Parathyroid adenoma (tissue), 2 donors: ENCODE results near the gene PWP2.
"Not testable (repeated sequence)": the region's sequence is repeated elsewhere in the genome, so short reads cannot be mapped to it uniquely, and the experiment has no call there.

Source experiments
- H2AFZ ChIP-seq: fragments of 300-600 bp; sonication (generic); one replicate; pipeline ENCODE4 v1.7.0; 2017; ENCODE audit warnings: antibody characterized with exemption, mild to moderate bottlenecking
- H3K27ac ChIP-seq: fragments of 300-600 bp; sonication (generic); one replicate; pipeline ENCODE4 v1.7.0; 2017
- H3K27me3 ChIP-seq: fragments of 300-600 bp; sonication (generic); one replicate; pipeline ENCODE4 v1.7.0; 2017; ENCODE audit warnings: low read length; ENCODE audit not compliant: control insufficient read depth, insufficient read depth
- H3K36me3 ChIP-seq: fragments of 300-600 bp; sonication (generic); one replicate; pipeline ENCODE4 v1.7.0; 2017; ENCODE audit warnings: low read length; ENCODE audit not compliant: control insufficient read depth, insufficient read depth
- H3K4me1 ChIP-seq: fragments of 300-600 bp; sonication (generic); one replicate; pipeline ENCODE4 v1.7.0; 2017; ENCODE audit warnings: control low read depth
- H3K4me2 ChIP-seq: fragments of 300-600 bp; sonication (generic); one replicate; pipeline ENCODE4 v1.7.0; 2017; ENCODE audit warnings: low read length
- H3K4me3 ChIP-seq: fragments of 300-600 bp; sonication (generic); one replicate; pipeline ENCODE4 v1.7.0; 2017; ENCODE audit warnings: low read depth, low read length
- H3K79me2 ChIP-seq: fragments of 300-600 bp; sonication (generic); one replicate; pipeline ENCODE4 v1.7.0; 2017; ENCODE audit warnings: control low read depth
- H3K9ac ChIP-seq: fragments of 300-600 bp; sonication (generic); one replicate; pipeline ENCODE4 v1.7.0; 2017; ENCODE audit warnings: mild to moderate bottlenecking
- H3K9me3 ChIP-seq: fragments of 300-600 bp; sonication (generic); one replicate; pipeline ENCODE4 v1.7.0; 2017; ENCODE audit warnings: low read length; ENCODE audit not compliant: control insufficient read depth
- donor health status: primary hyperparathyroidism.

PWP2 gene

GRCh38 chr21:44159349-44160297 is 52.4 kb downstream of the PWP2 start:
- not testable (repeated sequence) for H2AFZ ChIP-seq, H3K9ac ChIP-seq, H3K36me3 ChIP-seq, H3K27ac ChIP-seq, H3K4me3 ChIP-seq, H3K4me2 ChIP-seq, H3K9me3 ChIP-seq, H3K27me3 ChIP-seq, H3K4me1 ChIP-seq, H3K79me2 ChIP-seq

DNA sequence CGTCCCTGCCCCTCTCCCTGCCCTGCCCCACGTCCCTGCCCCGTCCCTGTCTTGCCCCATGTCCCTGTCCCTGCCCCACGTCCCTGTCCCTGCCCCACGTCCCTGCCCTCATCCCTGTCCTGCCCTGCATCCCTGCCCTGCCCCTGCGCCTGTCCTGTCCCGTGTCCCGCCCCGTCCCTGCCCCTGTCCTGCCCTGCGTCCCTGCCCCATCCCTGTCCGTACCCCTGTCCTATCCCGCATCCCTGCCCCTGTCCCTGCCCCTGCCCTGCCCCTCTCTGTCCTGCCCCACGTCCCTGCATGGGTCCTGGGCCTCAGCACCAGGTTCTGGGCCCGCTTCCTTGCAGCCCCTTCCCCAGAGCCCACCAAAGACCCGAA is 53.1 kb downstream of the PWP2 start:
- not testable (repeated sequence) for H3K4me1 ChIP-seq, H3K9ac ChIP-seq, H3K4me3 ChIP-seq

DNA sequence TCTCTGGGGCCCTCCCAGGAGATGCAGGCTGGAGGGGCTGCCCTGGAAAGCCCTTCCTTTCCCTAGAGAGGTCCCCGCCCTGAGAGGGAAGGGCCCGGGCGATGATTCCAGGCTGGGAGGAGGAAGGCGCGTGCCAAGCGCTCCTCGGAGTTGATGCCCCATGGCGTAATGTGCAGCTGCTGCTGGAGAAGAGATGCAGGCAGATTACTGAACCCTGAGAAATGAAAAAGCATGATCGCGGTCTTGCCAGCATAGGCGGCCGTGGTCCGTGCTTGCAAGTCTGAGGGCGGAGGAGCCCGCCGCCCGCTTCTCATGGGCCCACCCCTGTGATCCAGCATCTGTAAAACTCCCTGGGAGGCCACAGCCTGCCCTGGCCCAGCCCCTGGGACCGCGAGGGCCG is 53.6 kb downstream of the PWP2 start:
- H3K9ac ChIP-seq, H3K36me3 ChIP-seq, H3K79me2 ChIP-seq, H3K9me3 ChIP-seq, H3K4me3 ChIP-seq, H3K27ac ChIP-seq, H3K27me3 ChIP-seq, H3K4me1 ChIP-seq, H2AFZ ChIP-seq, H3K4me2 ChIP-seq: not testable (repeated sequence)

More for the DNA sequence above, 53.1 kb downstream of the PWP2 start:
- not testable (repeated sequence) for H3K79me2 ChIP-seq, H3K27ac ChIP-seq, H3K36me3 ChIP-seq, H3K4me2 ChIP-seq, H2AFZ ChIP-seq, H3K9me3 ChIP-seq, H3K27me3 ChIP-seq

DNA sequence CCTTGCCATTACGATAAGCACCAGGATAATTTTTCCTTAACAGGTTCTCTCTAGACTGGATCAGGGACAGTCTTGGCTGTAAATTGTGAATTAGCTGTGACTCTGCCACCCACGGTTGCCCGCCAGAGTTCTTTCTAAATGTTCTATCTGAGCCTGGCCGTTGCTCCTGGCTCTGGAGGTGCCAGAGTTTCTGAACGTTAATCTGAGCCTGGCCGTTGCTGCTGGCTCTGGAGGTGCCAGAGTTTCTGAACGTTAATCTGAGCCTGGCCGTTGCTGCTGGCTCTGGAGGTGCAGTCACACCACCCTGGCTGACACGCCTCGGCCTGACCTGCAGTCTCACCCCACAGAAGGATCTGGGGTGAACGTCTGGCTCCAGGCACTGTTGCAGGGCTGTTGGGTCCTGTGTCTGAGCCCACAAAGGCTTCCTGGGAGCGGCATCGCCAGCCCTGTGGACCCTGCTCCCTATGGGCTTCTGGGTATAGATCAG is 56.0 kb downstream of the PWP2 start:
- H3K27ac ChIP-seq, H3K79me2 ChIP-seq, H3K4me1 ChIP-seq: not testable (repeated sequence)

GRCh38 chr21:44165933-44166332 is 58.7 kb downstream of the PWP2 start:
- not testable (repeated sequence) for H3K4me3 ChIP-seq, H3K4me1 ChIP-seq, H2AFZ ChIP-seq, H3K27me3 ChIP-seq, H3K4me2 ChIP-seq, H3K9me3 ChIP-seq, H3K9ac ChIP-seq, H3K36me3 ChIP-seq, H3K79me2 ChIP-seq, H3K27ac ChIP-seq

More for the DNA sequence above, 56.0 kb downstream of the PWP2 start:
- not testable (repeated sequence) for H3K9me3 ChIP-seq, H3K9ac ChIP-seq, H2AFZ ChIP-seq, H3K36me3 ChIP-seq, H3K4me3 ChIP-seq, H3K27me3 ChIP-seq, H3K4me2 ChIP-seq

GRCh38 chr21:44167527-44167926 is 60.3 kb downstream of the PWP2 start:
- not testable (repeated sequence) for H3K4me2 ChIP-seq, H3K27me3 ChIP-seq, H3K4me3 ChIP-seq, H3K36me3 ChIP-seq, H3K27ac ChIP-seq, H2AFZ ChIP-seq, H3K4me1 ChIP-seq, H3K79me2 ChIP-seq, H3K9ac ChIP-seq, H3K9me3 ChIP-seq

DNA sequence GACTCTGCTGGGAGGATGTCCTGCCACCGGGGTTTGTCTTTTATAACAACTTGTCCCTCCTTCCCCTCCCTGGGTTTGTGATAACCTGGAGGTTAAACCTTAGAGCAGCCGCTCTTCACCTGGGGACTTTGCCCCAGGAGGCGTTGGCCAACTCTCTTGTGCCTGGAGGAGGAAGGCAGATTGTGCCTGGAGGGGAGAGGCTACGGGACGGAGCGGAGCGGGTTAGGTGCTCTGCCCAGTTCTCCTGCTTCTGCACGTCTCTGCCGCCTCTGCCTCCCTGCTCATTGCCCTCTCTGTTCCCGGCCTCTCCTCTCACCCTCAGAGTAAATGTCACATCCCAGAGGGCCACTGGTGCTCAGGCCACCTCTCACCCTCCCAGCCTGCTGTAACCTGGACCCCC is 63.1 kb downstream of the PWP2 start:
- not testable (repeated sequence) for H3K79me2 ChIP-seq, H3K36me3 ChIP-seq, H3K27ac ChIP-seq

DNA sequence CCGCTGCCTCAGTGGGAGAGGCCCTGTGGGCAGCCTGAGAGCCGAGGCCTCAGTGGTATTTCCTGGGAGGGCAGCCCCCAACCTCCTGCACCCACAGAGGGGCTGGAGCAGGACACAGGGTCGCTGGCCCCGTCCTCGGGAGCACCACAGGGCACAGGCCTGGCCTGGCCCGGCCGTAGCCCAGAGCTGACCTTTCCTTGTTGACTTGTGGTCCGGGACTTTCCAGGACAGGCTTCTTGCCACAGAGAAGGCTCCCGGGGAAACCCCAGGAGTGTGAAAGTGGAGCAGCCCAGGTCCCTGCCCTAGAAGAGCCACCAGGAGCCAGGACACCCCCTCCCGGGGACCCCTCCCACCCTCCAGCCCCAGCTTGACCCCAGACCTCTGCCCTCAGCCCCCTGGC is 63.7 kb downstream of the PWP2 start:
- H3K4me2 ChIP-seq, H3K9ac ChIP-seq, H3K4me3 ChIP-seq, H2AFZ ChIP-seq, H3K27ac ChIP-seq, H3K9me3 ChIP-seq, H3K4me1 ChIP-seq, H3K36me3 ChIP-seq, H3K27me3 ChIP-seq, H3K79me2 ChIP-seq: not testable (repeated sequence)

More for the DNA sequence above, 63.1 kb downstream of the PWP2 start:
- H3K27me3 ChIP-seq, H2AFZ ChIP-seq, H3K4me3 ChIP-seq, H3K4me2 ChIP-seq, H3K4me1 ChIP-seq, H3K9me3 ChIP-seq, H3K9ac ChIP-seq: not testable (repeated sequence)

DNA sequence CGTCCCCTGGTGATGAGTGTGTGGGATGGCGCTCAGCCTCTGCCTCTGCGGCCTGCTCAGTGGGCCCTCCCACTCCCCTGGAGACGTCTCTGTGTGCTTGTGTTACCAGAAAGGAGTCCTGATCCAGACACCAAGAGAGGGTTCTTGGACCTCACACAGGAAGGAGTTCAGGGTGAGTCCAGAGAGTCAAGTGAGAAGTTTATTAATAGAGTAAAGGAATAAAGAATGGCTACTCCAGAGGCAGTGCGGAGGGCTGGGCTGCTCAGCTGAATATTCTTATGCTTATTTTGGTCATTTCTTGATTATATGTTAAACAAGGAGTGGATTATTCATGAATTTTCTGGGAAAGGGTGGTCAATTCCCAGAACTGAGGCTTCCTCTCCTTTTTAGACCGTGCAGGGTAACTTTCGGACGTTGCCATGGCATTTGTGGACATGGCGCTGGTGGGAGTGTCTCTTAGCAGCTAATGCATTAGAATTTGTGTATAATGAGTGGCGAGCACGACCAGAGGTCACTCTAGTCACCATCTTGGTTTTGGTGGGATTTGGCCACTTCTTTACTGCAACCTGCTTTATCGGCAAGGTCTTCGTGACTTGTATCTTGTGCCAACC is 64.9 kb downstream of the PWP2 start:
- H3K36me3 ChIP-seq, H3K27me3 ChIP-seq, H3K4me1 ChIP-seq, H2AFZ ChIP-seq, H3K9ac ChIP-seq, H3K79me2 ChIP-seq, H3K27ac ChIP-seq, H3K4me2 ChIP-seq, H3K9me3 ChIP-seq, H3K4me3 ChIP-seq: not testable (repeated sequence)

- H3K36me3 ChIP-seq, result not testable (repeated sequence)
Observed at GRCh38 chr21:44172741-44173140, 65.5 kb downstream of the PWP2 start.

GRCh38 chr21:44175189-44175588 is 68.0 kb downstream of the PWP2 start:
- not testable (repeated sequence) for H3K36me3 ChIP-seq, H3K79me2 ChIP-seq, H3K4me2 ChIP-seq, H3K4me3 ChIP-seq, H3K9ac ChIP-seq, H3K4me1 ChIP-seq, H3K27ac ChIP-seq, H2AFZ ChIP-seq, H3K9me3 ChIP-seq, H3K27me3 ChIP-seq

More at GRCh38 chr21:44172741-44173140, 65.5 kb downstream of the PWP2 start:
- not testable (repeated sequence) for H3K9ac ChIP-seq, H3K4me1 ChIP-seq, H2AFZ ChIP-seq, H3K79me2 ChIP-seq, H3K9me3 ChIP-seq, H3K27me3 ChIP-seq, H3K4me3 ChIP-seq, H3K4me2 ChIP-seq, H3K27ac ChIP-seq
